B cell (primary cell): Measurements from ENCODE around the gene RAB39A. TPM values are rescaled to one million over a fixed set of nuclear protein-coding genes. Genes with fewer than 3 reads are reported as not detected.
"Not testable (repeated sequence)": the region's sequence is repeated elsewhere in the genome, so short reads cannot be mapped to it uniquely, and the experiment has no call there.

Experiments used
- ATAC-seq: fragments of 200-7000 bp; cut with Tn5 transposase; one replicate; pipeline ENCODE4 v1.10.0; 2021; ENCODE audit warnings: low read depth, mild to moderate bottlenecking, moderate number of reproducible peaks, moderate library complexity
- CTCF ChIA-PET: fragments of 350-600 bp; sonication (Branson Sonifier 250); formaldehyde crosslinking; loops from one replicate; lab custom pipeline; 2021; ENCODE audit warnings: antibody characterized with exemption, inconsistent platforms; lab: Charles Lee
- POLR2A ChIA-PET: fragments of 350-600 bp; sonication (Branson Sonifier 250); formaldehyde crosslinking; loops from one replicate; lab custom pipeline; 2021; ENCODE audit warnings: antibody characterized with exemption; lab: Charles Lee
- DNase-seq: peaks from one replicate; pipeline ENCODE4 v3.0.0; 2013
- H2AFZ ChIP-seq: 2 replicates; pipeline ENCODE4 v1.6.1; 2012; ENCODE audit warnings: mild to moderate bottlenecking, low read depth, low read length; ENCODE audit not compliant: insufficient read depth, poor library complexity, severe bottlenecking
- H3K27ac ChIP-seq, 2 donors: 1 replicate in 1 of 2; 2 replicates in 1 of 2; pipeline ENCODE4 v1.5.1; 2012 to 2013; ENCODE audit warnings: low read length in 2 of 2, mild to moderate bottlenecking in 2 of 2, moderate library complexity in 1 of 2
- H3K27me3 ChIP-seq, 4 experiments: fragments of 200-600 bp in 1 of 4; sonication (generic) in 1 of 4; replicated peaks in 1 of 4; 1 replicate in 2 of 4; 2 replicates in 2 of 4; pipeline versions ENCODE4 v1.6.1 to v1.7.0; 2013 to 2016; ENCODE audit warnings: low read length in 3 of 4, mild to moderate bottlenecking in 2 of 4, mixed read lengths in 1 of 4, moderate library complexity in 1 of 4; ENCODE audit not compliant: insufficient read depth in 4 of 4, control insufficient read depth in 3 of 4; ENCODE audit errors: control extremely low read depth in 1 of 4
- H3K36me3 ChIP-seq, 2 experiments: replicated peaks in 1 of 2; 1 replicate in 1 of 2; 2 replicates in 1 of 2; pipeline versions ENCODE4 v1.6.1 to v1.7.1; 2013; ENCODE audit warnings: low read length in 1 of 2; ENCODE audit not compliant: insufficient read depth in 2 of 2, control insufficient read depth in 1 of 2; ENCODE audit errors: control extremely low read depth in 1 of 2, extremely low read depth in 1 of 2
- H3K4me1 ChIP-seq, 2 donors: fragments of 200-600 bp in 1 of 2; sonication (generic) in 1 of 2; 1 replicate in 1 of 2; 2 replicates in 1 of 2; pipeline versions ENCODE4 v1.5.1 to v1.6.1; 2013 to 2017; ENCODE audit warnings: low read length in 2 of 2; ENCODE audit not compliant: control insufficient read depth in 2 of 2, insufficient read depth in 2 of 2
- H3K4me2 ChIP-seq: replicated peaks from 2 replicates; pipeline ENCODE3; 2012; ENCODE audit warnings: mild to moderate bottlenecking, low read depth, low read length; ENCODE audit not compliant: poor library complexity, severe bottlenecking
- H3K4me3 ChIP-seq, 5 experiments: fragments of 200-600 bp in 1 of 5; sonication (generic) in 1 of 5; 1 replicate in 3 of 5; 2 replicates in 2 of 5; pipeline versions ENCODE4 v1.5.1 to v1.7.0; 2011 to 2016; ENCODE audit warnings: low read length in 4 of 5, mild to moderate bottlenecking in 4 of 5, low read depth in 2 of 5, control low read depth in 1 of 5, moderate library complexity in 1 of 5; ENCODE audit not compliant: insufficient read depth in 1 of 5; ENCODE audit errors: control extremely low read depth in 1 of 5, extremely low read depth in 1 of 5
- H3K79me2 ChIP-seq: fragments of 200-600 bp; sonication (generic); one replicate; pipeline ENCODE4 v1.6.0; 2016; ENCODE audit warnings: low read length; ENCODE audit not compliant: control insufficient read depth, insufficient read depth
- H3K9ac ChIP-seq: fragments of 200-600 bp; sonication (generic); 2 replicates; pipeline ENCODE4 v1.6.1; 2017; ENCODE audit warnings: mild to moderate bottlenecking, low read length, moderate library complexity
- H3K9me3 ChIP-seq, 3 donors: one replicate each; pipeline versions ENCODE4 v1.6.1 to v1.7.1; 2013; ENCODE audit warnings: low read length in 2 of 3; ENCODE audit not compliant: control insufficient read depth in 2 of 3, insufficient read depth in 1 of 3; ENCODE audit errors: control extremely low read depth in 1 of 3
- H4K20me1 ChIP-seq: 2 replicates; pipeline ENCODE4 v1.6.0; 2012; ENCODE audit warnings: mild to moderate bottlenecking, low read length; ENCODE audit not compliant: insufficient read depth, control insufficient read depth, poor library complexity, severe bottlenecking
- H3K27ac Mint-ChIP-seq: one replicate; pipeline ENCODE4 v1.8.0; 2021; ENCODE audit warnings: mixed read lengths
- H3K27me3 Mint-ChIP-seq: one replicate; pipeline ENCODE4 v1.8.0; 2021; ENCODE audit warnings: mixed read lengths
- H3K4me1 Mint-ChIP-seq: one replicate; pipeline ENCODE4 v1.8.0; 2021; ENCODE audit warnings: mixed read lengths
- H3K4me3 Mint-ChIP-seq: one replicate; pipeline ENCODE4 v1.8.0; 2021; ENCODE audit warnings: mixed read lengths
- H3K9me3 Mint-ChIP-seq: one replicate; pipeline ENCODE4 v1.8.0; 2022; ENCODE audit warnings: mixed read lengths; ENCODE audit not compliant: insufficient read depth
- CTCF ChIP-seq: fragments of 200-600 bp; IDR thresholded peaks from one replicate; pipeline ENCODE4 v1.8.0; 2022; ENCODE audit warnings: antibody characterized with exemption, mild to moderate bottlenecking
- EZH2 ChIP-seq: IDR thresholded peaks from 2 replicates; pipeline ENCODE4 v1.6.1; 2012; ENCODE audit warnings: borderline replicate concordance, low read depth, mild to moderate bottlenecking, moderate library complexity, low read length; ENCODE audit not compliant: insufficient read depth, poor library complexity, severe bottlenecking
- WGBS: methylation state at CpG from one replicate; pipeline ENCODE4 v1.1.5; 2013; ENCODE audit warnings: missing lambda C conversion rate; ENCODE audit not compliant: insufficient coverage; 5-methylcytosine and 5-hydroxymethylcytosine counted together
- intact Hi-C: fragments of 100-400 bp; cut with micrococcal nuclease; formaldehyde crosslinking; loops from one replicate; pipeline ENCODE4 v1.10.0; 2022
- polyA plus RNA-seq: library from polyadenylated mRNA; depleted of rRNA; stranded (reverse); fragments of >200 nt; gene quantifications from 2 replicates; pipeline ENCODE4 v1.2.3, GENCODE V29; 2012
- total RNA-seq, 2 donors: library from RNA; stranded (reverse); fragments of 120-200 nt in 1 of 2; gene quantifications; 1 replicate in 1 of 2; 2 replicates in 1 of 2; pipeline versions ENCODE4 v1.2.3 to v1.2.4, GENCODE V29; 2013 to 2022

RAB39A gene
- total and polyA plus RNA-seq, 2 donors (not counting 1 experiment from before 2014, with no cell fraction given) = 1.3 to 2.4 TPM

- Histone ChIP-seq H3K4me2 (no peak overlapping the region), H3K4me3 (no peak overlapping the region), H3K27ac (no peak overlapping the region), H3K9ac (no peak overlapping the region), H3K79me2 (no peaks in the 10 kb centered on the region), H3K9me3 (no peaks in the 10 kb centered on the region), H3K4me1 (no peaks in the 10 kb centered on the region), H2AFZ (no peak overlapping the region), H4K20me1 (no peaks in the 10 kb centered on the region), H3K36me3 (no peaks in the 10 kb centered on the region), H3K27me3 (peaks cover 0 to 5% (median 1%) of the 10 kb centered on the region in 4 experiments)
- TF ChIP-seq CTCF = no peak
- no peak for TF ChIP-seq EZH2
- CTCF ChIA-PET = no interaction called here
- ATAC-seq (no peak), DNase-seq (no peak)
- no peak overlapping the region for H3K27ac Mint-ChIP-seq
- POLR2A ChIA-PET = no interaction called here
- 49% methylated on average over 22 of the region's 23 CpGs for WGBS
- H3K4me3 Mint-ChIP-seq = no peak overlapping the region
- H3K4me1 Mint-ChIP-seq = no peaks in the 10 kb centered on the region
- no peaks in the 10 kb centered on the region for H3K9me3 Mint-ChIP-seq
- intact Hi-C loops = no loop called here
- H3K27me3 Mint-ChIP-seq = peaks cover 22% of the 10 kb centered on the region
Measured at GRCh38 chr11:107908211-107908610, 20.0 kb upstream of the RAB39A start.

GRCh38 chr11:107912415-107912814 lies 15.8 kb upstream of the RAB39A start:
- H3K9me3 ChIP-seq, H3K9me3 Mint-ChIP-seq, H3K4me3 Mint-ChIP-seq, H2AFZ ChIP-seq, DNase-seq, H3K79me2 ChIP-seq, H3K27ac Mint-ChIP-seq, intact Hi-C loops, H3K4me1 ChIP-seq, H3K4me2 ChIP-seq, CTCF ChIA-PET, H3K4me3 ChIP-seq, H4K20me1 ChIP-seq, H3K9ac ChIP-seq, H3K36me3 ChIP-seq, ATAC-seq, POLR2A ChIA-PET, H3K4me1 Mint-ChIP-seq, H3K27ac ChIP-seq: not testable (repeated sequence)
- H3K27me3 ChIP-seq = peaks cover 0 to 14% (median 2%) of the 10 kb centered on the region in 4 experiments
- peaks cover 28% of the 10 kb centered on the region for H3K27me3 Mint-ChIP-seq
- 97% methylated on average over 30 of the region's 38 CpGs for WGBS
